Keratinocyte (primary cell): ENCODE measurements around the gene PCK1.

Experiments
- CTCF ChIP-seq, 3 experiments: IDR thresholded peaks in 1 of 3; conservative IDR thresholded peaks in 1 of 3; optimal IDR thresholded peaks in 1 of 3; 2 replicates in 2 of 3; 3 replicates in 1 of 3; pipeline versions ENCODE3 to v1.5.1; 2011; ENCODE audit warnings: low read length in 3 of 3, mild to moderate bottlenecking in 3 of 3, moderate library complexity in 2 of 3, control low read depth in 1 of 3, inconsistent platforms in 1 of 3; ENCODE audit not compliant: insufficient read depth in 2 of 3; ENCODE audit errors: extremely low read depth in 1 of 3
- EZH2 ChIP-seq: IDR thresholded peaks from one replicate; pipeline ENCODE4 v1.6.1; 2012; ENCODE audit warnings: inconsistent platforms, mild to moderate bottlenecking, low read length, moderate library complexity

GRCh38 chr20:57586943-57587277, 26.0 kb downstream of the PCK1 start:
- TF ChIP-seq EZH2 (no peak), CTCF (optimal IDR thresholded peaks at IDR 0.05 in 1 of 3, IDR thresholded peaks at IDR 0.05 in 1 of 3, conservative IDR thresholded peaks at IDR 0.05 in 1 of 3; ENCODE audit: extremely low read depth in 1 of 3, insufficient read depth in 2 of 3, low read length in 3 of 3) (no peak)
